HG03280 (cell line): ENCODE measurements around the gene CADPS2.

Experiments
- ATAC-seq: cut with Tn5 transposase; IDR thresholded peaks from one replicate; pipeline ENCODE4 v1.9.1; 2021; ENCODE audit warnings: mild to moderate bottlenecking, moderate library complexity; ENCODE audit not compliant: unreplicated experiment

The CADPS2 gene

DNA sequence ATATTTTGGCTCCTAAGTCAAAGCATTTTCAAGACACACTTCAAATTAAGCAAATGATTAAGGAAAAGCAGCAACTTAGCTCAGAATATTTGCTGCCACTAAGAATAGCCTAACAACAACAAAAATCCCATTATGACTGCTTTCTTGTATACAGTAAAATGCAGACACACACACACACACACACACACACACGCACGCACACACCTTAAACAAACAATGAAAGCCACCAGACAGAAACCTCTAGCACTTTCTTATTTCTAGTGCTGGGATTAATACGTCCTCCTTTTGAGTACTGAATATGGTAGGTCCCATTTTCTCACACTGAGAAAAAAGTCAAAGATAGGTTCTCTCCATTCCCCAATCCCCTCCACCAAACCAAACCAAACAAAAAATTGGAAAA lies 558.3 kb downstream of the CADPS2 start:
- ATAC-seq = no peak

DNA sequence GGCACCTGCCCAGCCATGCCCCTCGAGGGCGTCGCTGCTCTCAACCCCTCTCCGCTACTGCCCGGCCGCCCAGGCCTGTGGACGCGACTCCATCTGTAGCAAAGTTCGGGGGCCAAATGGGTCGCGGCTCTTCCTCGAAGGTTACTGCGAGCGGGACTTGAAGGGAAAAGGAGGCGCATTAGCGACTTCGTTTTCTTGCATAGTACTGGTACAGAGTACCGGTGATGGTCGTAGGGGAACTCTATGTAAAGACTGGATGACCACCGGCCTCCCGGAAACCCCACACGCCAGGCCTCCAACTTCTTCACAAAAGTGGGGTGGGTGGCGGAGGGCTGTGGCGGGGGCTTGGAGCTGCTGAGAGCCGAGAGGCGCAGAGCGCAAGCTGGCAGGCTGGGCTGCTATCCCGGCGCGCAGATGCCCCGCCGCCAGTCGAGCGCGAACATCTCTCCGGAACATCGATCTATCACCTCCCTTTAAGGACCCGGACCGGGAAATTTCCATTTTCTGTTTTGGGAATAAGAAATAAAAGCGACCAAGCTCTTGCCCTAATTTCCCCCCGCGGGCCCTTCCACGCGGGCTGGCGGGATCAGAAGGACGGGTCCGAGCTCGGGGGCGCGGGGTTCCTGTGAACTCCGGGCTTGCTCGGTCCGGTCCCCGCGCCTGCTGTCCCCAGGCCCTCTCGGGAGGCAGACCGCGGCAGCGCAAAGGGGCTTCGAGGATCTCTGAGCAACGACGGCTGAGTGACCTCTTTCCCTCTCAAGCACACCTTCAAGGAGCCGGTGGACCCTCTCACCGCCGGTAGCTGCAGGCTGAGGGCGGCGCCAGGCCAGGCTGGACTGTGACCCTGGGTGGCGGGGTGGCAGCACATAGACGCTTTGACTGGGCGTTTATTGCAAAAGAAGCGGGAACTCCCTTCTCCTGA lies 569.5 kb downstream of the CADPS2 start:
- ATAC-seq = no peak

DNA sequence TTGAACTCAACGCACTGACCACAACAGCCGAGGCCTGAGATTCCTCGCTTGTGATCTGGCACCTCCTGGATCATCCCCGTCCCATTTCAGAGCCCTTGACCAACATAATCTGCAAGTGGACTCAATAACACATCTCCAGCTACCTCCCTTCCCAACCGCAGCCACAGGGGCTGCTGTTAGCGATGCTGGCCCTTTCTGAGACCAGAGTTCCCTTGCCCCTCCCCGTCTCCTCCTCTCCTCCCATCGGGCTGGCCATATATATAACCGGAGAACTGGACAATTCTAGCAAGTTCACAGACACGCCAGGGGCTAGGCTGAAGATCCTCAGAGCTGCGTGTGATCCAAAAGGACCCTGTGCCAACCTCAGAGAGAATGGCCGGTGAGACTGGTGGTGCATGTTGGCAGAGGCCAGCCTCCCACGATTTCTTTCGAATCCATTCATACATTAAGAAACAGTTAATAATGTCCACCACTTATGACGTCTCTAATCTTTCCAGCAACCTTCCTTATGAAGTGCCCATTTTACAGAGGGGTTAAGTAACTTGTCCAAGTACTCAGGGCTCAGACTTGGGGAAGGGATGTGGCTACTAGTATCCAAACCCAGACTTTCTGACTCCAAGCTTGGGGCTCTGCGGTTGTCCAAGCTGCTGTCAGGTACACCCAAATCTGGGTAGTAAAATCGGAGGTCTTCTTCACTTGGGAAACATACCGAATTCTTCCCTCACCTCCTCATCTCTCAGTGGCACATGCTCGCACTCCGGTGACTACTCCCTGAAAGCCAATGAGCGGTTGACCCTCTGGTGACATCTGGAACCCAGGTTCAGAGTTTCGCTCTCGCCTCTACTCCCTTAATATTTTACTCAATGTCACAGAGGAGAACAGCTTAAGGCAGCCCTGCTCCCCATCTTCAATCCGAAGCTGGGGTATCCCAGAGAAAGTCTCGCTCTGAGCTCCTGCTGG lies 570.5 kb downstream of the CADPS2 start:
- ATAC-seq = no peak

DNA sequence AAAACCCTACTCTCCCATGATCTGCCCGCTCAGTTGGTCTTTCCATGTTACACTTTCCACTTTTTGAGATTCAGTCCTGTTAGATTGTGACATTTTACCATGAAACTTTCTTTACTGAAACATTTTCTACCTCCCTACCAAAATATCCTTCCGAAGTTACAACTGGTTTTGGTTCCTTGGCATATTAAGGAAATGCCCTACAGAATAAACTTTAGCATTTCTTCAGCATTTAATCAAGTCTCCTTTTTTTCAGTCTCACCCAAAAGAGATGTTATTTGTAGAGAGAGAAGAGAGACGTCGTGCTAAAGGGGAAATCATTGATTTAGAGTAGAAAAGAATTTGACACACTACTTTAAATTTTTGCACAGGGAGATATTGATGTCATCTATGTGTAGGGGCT lies 572.0 kb downstream of the CADPS2 start:
- ATAC-seq = no peak

DNA sequence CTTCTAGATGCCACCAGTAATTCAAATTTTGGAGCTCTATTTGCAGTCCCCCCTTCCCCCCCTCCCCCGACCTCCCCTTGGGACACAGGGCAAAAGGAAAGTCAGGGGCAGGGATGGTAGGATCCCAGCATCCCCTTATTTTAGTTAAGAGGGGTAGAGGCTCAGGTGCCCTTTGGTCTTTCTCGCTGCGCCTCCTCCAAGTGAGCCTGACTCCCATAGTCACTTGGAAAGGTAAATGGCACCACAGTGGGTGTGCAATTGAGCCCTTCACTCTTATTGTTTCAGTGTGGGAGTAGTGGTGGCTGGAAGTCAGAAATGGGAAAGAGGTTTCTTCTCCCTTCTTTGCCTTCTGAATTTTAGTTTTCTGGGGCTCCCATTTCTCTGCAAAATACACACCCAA lies 573.5 kb downstream of the CADPS2 start:
- ATAC-seq = no peak

DNA sequence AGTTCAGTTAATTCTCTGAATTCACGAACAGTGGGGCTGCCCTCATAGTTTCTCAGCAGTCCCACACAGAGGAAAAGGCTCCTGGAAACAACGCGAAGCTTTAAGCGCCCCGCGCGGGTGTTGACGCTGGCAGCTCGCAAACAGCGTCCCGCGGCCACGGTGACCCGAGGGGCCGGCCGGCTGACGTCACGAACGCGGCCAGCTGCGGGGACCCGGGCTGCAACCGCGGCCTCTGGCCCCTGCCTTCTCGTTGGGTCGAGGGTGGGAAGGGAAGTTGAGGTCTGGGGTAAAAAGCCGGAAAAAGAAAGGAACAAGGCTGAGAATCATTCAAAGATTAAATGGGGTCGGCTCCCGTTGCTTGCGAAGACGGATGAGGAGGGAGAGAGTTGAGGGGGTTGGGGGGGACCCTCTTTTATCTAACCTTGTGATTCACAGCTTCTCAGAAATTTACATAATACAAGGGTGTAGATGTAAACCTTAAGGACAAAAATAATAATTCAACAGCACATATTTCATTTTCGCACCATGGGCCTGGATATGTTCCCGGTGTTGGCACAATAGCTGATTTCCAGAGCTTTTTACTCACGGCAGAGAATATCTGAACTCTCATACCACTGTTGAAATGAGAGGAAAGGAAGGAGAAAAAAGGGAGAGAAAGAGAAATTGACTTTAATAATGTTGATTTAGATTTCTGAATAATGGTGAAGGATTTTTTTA lies 574.4 kb downstream of the CADPS2 start:
- no peak for ATAC-seq

DNA sequence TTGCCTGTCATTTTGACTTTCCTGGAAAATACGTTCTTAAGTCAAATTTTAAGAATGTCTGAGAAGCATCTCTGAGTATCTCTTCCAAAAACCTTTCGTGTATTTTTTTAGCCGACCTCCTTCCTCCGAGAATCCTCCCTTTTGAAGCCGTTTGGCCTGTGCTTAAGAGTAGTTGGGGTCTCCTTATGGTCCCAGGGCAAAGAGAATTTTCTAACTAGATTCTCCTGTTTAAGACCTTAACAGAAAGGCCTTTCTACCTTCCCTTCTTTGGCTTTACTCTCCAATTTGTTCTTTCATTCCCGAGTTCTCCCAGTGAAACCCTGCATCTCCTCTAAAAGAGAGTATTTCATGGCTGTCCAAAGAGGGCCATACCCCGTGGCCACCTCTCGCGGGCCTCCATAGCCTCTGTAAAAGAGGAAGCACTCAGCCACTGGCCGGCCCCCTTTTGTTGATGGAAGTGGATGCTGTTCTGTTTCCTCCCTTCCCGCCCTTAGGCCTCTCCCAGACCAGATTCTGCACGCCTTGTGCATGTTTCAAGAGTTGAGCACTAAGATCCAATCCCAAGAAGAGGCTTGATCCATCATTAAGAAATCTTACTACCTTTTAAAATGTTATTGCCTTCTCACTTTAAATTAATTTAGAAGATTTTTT lies 575.1 kb downstream of the CADPS2 start:
- ATAC-seq = no peak

DNA sequence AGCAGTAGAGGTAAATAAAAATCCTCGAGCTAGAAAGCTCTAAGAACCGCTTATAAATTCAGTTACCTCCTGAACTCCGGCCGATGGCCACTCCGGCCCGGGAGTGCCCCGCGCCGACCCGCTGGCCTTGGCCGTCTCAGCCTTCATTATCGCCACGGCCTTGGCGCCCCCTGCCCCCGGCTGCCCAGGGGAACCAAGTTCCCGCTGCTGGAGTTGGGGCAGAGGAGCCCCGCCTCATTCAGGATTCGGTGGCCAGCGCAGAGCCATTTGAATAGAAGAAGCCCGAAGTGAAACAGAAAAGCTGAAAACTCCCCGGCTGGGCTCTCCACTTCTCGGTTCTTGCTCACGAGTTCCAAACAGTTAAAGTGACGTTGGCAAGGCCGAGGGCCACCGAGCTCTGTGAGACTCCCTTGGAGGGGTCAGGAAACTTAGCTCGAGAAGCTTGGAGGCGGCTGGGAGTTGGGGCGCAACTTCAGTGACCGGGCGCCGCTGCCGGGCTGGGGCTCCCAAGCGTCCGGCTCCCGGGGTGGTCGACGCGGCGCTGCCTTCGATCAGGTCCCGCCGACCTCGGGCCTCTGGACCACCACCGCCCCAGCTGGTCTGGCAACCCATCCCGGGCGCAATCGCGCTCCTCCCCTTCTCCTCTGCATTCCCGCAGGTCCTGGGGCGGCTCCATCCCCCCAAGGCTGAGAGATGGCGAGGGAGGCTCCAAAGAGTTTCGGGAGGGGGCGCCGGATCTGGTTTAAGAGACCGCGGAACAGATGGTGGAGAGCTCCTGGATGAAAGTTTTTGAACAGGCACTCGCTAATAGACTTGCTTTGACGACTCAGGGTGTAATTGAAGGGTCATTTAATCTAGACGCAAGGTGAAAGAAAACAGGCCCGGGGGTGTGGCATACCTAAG lies 575.9 kb downstream of the CADPS2 start:
- no peak for ATAC-seq

DNA sequence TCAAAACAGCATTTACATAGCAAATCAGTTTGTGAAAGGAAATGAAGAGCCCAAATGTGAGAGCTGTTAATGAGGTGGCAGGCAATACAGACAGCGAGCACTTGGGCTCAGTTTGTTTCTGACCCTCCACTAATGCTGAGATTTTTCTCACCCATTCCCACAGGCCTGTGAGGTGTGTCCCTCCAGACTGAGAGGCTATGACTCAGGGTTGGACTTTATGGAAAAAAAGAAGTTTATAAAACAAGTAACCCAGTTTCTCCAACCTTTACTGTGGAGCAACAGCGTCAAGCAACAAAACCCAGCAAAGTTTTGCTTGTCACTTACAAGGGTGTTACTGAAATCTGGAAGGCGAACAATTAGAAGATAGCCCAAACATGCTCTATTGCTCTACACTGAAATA lies 576.8 kb downstream of the CADPS2 start:
- ATAC-seq = no peak

DNA sequence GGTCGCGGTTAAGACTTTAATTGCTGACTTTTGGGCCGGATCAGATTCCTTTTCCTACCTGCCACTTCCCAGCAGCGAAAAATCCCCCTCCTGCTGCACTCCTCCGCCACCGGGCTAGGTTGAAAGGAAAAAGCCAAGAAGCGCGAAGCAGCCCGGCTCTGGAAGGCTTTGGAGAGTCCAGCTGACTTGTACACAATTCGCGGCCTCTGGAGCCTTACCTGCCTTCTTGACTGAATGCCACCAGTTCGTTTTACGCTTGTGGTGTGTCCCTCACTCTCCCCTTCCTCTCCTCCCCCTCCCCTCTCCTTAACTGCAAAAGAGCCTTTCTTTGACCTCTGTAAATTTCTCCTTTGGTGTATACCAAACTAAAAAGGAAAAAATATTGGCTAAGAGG lies 579.0 kb downstream of the CADPS2 start:
- no peak for ATAC-seq

DNA sequence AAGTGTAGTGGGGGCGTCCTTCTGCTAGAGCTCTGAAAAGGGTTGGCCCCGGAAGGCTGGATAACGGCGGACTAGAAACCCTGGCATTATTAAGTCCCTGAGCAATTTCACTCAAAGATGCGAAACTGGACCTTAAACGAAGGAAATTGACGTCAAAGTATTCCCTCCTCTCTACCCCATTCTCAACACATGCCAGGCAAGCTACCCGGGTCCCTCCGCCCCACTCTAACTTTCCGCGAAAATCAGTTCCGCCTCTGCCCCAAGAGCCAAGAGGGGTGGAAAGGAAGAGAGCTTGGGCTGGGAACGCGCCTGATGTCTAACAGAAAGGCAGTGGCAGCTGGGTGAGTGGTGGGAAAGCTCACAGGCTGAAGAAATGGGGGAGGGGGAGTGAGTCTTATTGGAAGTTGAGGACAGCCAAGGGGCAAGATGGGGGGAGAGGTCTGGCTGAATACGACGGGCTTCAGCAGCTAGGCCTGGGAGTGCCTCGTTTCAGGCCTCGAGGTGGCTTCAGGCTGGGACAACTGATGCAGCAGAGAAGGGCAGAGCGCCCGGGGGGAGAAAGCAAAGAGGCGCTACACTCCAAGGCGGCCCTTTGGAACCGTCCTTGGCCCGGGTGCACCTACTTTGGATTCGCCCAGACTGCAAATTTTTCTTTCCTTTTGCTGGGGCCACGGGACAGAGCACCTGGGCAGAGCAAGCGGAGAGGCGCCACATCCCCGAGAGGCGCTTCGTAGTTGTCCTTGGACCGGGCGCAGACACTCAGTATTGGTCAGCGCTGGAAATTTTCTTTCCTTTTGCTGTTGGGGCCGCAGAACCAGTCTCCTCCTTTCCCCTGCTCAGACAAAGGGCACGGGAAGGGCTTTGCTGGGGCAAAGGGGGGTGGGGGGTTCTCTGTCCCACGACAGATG lies 579.7 kb downstream of the CADPS2 start:
- no peak for ATAC-seq

DNA sequence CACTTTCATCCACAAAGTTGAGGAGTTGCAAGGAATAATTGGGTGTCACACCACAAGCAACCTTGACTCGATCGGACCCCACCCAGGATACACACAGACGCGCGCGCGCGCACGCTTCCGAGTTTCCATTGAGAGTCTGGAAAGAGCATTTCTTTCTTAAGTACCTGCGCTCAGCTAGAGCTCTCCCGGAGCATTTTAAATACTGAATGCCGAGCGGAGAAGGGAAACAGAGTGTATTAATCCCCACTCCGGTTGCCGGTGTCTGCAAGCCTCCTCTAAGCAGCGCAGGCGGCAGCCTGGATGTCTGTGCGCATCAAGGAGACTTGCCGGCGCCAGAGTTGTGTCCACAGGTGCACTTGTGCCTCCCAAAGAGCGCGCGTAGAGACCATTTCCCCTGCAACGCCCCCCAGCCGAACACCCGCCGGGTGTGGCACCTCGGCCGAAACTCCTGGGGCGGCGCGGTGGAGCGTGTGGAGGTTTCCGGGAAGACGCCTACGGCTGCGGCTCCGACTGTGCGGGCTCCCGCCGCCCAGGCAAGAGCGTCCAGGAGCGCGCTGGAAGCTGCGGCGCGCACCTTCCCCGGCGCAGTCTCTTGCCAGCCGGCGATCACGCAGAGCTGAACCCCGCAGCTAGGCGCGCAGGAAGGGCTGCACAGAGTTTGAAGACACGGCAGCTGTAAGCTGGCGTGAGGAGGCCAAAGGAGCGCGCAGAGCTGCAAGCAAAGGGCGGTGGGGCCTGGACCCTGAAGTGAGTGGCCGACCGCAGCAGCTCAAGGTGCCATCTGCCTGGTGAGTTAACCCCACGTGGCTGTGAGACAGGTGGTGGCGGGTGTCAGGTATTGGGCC lies 580.6 kb downstream of the CADPS2 start:
- no peak for ATAC-seq

DNA sequence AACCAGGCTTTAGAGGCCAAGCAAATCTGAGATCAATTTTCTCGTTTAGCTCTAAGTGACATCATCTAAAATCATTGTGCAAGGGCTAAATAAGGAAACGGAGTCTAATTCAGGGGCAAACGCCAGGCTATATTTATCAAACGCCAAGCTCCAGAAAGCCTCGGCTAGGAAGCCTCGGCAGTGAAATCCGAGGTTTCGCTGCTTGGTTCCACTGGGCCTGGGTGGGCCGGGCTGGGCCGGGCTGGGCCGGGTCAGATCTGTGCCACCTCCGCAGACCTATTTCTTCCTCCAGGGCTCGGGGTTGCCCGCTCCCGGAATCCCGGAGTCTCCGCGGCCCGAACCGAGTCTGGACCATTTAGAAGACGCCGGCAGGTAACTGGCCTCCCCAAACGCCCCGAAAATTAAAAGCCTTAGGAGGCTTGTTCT lies 581.3 kb downstream of the CADPS2 start:
- no peak for ATAC-seq

DNA sequence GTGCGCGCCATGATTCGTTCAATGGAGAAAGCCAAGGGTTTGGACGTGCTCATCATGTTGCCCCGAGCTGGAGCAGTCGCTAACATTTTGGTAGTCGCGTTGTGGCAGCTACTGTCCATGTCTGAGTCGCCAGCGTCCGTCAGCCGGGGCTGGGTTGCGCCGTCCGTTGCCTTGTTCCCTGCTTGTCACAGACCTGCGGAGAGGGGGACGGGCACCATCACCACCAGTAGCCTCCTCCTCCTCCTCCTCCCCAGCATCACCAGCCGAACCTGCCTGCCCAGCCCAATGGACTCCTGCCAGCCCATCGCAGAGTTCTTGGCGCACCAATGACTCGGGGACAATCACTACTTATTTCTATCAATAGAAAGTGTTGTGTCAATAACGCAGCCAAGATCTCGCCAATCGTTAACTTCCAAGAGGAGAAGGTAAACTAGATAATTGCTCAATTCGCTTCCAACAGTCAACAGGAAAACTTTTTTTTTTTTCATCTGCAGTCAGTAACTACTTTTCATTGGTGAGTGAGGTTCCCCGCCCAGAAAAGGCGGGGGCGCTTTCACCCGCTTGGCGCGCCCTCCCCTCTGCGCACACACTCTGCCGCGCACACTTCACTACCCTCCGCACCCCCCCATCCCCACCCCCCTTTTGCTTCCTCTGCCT lies 581.8 kb downstream of the CADPS2 start, which contains the start of gene FEZF1:
Gene FEZF1 (minus strand): TSS at position 432 of the 657 bp plus-strand sequence. CDS start 313 bp downstream, at position 119.
- no peak for ATAC-seq

DNA sequence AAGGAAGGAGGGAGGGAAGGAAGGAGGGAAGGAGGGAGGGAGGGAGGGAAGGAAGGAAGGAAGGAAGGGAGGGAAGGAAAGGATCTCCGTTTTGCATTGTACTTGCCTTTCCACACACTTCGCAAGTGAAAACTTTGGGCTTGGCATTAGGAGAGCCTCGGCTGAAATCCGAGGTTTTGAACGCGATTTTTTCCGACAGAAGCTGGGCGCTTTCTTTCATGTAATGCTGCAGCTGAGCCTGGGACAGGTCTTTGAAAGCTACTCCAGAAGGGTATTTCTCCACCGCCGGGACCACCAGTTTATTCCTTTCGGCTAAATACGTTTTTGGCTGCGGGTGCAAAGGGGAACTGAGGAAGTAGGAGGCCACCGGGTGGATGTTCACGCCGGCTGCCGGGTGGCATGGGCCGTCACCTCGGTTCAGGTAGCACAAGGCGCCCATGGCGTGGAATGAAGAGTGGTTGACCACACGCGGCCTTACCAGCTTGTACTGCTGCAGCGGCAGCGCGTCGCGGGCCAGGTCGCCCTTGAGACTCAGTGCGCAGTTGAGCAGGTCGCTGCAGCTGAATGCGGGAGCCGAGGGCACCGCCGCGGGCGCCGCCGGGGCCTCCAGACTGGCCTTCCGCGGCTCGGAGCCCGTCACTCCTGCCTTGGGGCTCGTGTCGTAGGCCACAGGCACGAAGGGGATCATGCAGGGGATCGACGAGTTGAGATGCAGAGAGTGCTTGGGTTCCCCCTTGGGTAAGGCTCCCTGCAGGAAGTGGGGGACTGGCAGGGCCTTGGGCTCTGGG lies 582.5 kb downstream of the CADPS2 start:
- no peak for ATAC-seq
